GM12891 (cell line): ENCODE results near the gene PNN.

ENCODE experiments used
- PAX5 ChIP-seq: IDR thresholded peaks from 2 replicates; pipeline ENCODE4 v1.6.1; 2011; ENCODE audit warnings: low read length, moderate library complexity, mild to moderate bottlenecking; ENCODE audit not compliant: insufficient read depth, severe bottlenecking
- POLR2A ChIP-seq: IDR thresholded peaks from 2 replicates; pipeline ENCODE4 v1.6.1; 2011; ENCODE audit warnings: low read depth, low read length, control low read depth
- POLR2AphosphoS5 ChIP-seq: IDR thresholded peaks from 2 replicates; pipeline ENCODE4 v1.6.1; 2011; ENCODE audit warnings: low read depth, low read length, control low read depth
- POU2F2 ChIP-seq: IDR thresholded peaks from 2 replicates; pipeline ENCODE4 v1.6.1; 2011; ENCODE audit warnings: low read depth, mild to moderate bottlenecking, control low read depth, low read length, moderate library complexity
- SPI1 ChIP-seq: IDR thresholded peaks from 2 replicates; pipeline ENCODE4 v1.6.1; 2011; ENCODE audit warnings: low read depth, low read length, control low read depth
- TAF1 ChIP-seq: IDR thresholded peaks from 2 replicates; pipeline ENCODE4 v1.6.1; 2011; ENCODE audit warnings: low read depth, low read length, control low read depth

DNA sequence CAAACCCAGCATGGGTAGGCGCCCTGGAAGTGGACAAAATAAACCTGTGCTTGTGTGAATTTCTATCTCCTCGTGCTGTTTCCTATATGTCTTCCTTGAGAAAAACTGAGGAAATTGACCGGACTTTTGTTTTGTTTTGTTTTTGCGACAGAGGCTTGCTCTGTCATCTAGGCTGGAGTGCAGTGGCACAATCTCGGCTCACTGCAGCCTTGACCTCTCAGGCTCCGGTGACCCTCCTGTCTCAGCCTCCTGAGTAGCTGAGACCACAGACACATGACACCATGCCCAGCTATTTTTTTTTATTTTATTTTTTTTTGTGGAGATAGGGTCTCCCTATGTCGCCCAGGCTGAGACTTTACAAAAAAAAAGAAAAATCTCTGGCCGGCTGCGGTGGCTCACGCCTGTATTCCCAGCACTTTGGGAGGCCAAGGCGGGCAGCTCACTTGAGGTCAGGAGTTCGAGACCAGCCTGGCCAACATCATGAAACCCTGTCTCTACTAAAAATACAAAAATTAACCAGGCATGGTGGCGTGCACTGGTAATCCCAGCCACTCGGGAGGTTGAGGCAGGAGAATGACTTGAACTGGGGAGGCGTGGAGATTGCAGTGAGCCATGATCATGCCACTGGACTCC is 36.2 kb downstream of the PNN start:
- TF ChIP-seq POLR2A (no peak), POLR2AphosphoS5 (no peak), SPI1 (no peak), TAF1 (no peak), PAX5 (no peak), POU2F2 (no peak)
